Measurements from ENCODE around the gene SOX12. TPM values are rescaled to one million over a fixed set of nuclear protein-coding genes. Genes with fewer than 3 reads are reported as not detected.

The SOX12 gene
- total RNA-seq, 1 donor from 2014 or later = 5.3 TPM

DNA sequence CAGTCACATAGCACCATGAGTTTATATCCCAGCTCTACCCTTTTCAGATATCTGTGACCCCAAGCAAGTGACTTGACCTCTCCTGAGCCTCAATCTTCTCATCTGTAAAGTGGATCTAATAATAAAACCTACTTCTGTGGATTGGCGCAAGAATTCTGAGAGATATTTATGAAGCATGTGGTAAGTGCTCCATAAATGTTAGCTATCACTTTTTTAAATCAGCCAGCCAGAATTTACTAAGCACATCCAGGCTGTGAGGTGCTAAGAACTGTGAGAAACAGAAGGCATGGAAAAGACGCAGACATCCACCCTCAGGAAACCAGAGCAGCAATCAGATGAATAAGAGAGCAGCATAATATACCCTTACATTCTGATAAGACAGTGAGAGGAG, 35.7 kb upstream of the SOX12 start:
- peaks cover 10% of the 10 kb centered on the region for H3K4me1 Mint-ChIP-seq
- peak overlapping the region; percentile 78 for H3K4me3 ChIP-seq
- no peaks in the 10 kb centered on the region for H3K36me3 ChIP-seq
- no peak for TF ChIP-seq EZH2 (IDR thresholded peaks at IDR 0.05)
- no peak for TF ChIP-seq EZH2phosphoT487 (IDR thresholded peaks at IDR 0.05)
- TF ChIP-seq, protein P1, sequence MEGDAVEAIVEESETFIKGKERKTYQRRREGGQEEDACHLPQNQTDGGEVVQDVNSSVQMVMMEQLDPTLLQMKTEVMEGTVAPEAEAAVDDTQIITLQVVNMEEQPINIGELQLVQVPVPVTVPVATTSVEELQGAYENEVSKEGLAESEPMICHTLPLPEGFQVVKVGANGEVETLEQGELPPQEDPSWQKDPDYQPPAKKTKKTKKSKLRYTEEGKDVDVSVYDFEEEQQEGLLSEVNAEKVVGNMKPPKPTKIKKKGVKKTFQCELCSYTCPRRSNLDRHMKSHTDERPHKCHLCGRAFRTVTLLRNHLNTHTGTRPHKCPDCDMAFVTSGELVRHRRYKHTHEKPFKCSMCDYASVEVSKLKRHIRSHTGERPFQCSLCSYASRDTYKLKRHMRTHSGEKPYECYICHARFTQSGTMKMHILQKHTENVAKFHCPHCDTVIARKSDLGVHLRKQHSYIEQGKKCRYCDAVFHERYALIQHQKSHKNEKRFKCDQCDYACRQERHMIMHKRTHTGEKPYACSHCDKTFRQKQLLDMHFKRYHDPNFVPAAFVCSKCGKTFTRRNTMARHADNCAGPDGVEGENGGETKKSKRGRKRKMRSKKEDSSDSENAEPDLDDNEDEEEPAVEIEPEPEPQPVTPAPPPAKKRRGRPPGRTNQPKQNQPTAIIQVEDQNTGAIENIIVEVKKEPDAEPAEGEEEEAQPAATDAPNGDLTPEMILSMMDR (IDR thresholded peaks at IDR 0.05) = no peak
- peaks cover 21% of the 10 kb centered on the region for H3K27me3 ChIP-seq
- H3K27ac Mint-ChIP-seq = peak overlapping the region; percentile 96
- H3K9me3 Mint-ChIP-seq = no peaks in the 10 kb centered on the region
- no peak overlapping the region for H3K27ac ChIP-seq
- H3K4me3 Mint-ChIP-seq = no peak overlapping the region
- H3K27me3 Mint-ChIP-seq (ENCODE audit: insufficient read depth, low read depth) = peaks cover 2% of the 10 kb centered on the region
- H3K9ac ChIP-seq = peak overlapping the region; percentile 46
- DNase-seq (ENCODE audit: low spot score) = no peak
- H3K79me2 ChIP-seq (ENCODE audit: low read depth) = peaks cover 11% of the 10 kb centered on the region
- H3K4me1 ChIP-seq = peaks cover 5% of the 10 kb centered on the region
- no peaks in the 10 kb centered on the region for H3K9me3 ChIP-seq (ENCODE audit: low read depth)
- peak overlapping the region; percentile 98 for H2AFZ ChIP-seq (replicated peaks)
- peak overlapping the region; percentile 82 for H3K4me2 ChIP-seq
- H4K20me1 ChIP-seq (ENCODE audit: low read depth) = no peaks in the 10 kb centered on the region
- peaks cover 6% of the 10 kb centered on the region for H3F3A ChIP-seq (ENCODE audit: low read depth)
- peaks cover 11% of the 10 kb centered on the region for H3K36me3 Mint-ChIP-seq

DNA sequence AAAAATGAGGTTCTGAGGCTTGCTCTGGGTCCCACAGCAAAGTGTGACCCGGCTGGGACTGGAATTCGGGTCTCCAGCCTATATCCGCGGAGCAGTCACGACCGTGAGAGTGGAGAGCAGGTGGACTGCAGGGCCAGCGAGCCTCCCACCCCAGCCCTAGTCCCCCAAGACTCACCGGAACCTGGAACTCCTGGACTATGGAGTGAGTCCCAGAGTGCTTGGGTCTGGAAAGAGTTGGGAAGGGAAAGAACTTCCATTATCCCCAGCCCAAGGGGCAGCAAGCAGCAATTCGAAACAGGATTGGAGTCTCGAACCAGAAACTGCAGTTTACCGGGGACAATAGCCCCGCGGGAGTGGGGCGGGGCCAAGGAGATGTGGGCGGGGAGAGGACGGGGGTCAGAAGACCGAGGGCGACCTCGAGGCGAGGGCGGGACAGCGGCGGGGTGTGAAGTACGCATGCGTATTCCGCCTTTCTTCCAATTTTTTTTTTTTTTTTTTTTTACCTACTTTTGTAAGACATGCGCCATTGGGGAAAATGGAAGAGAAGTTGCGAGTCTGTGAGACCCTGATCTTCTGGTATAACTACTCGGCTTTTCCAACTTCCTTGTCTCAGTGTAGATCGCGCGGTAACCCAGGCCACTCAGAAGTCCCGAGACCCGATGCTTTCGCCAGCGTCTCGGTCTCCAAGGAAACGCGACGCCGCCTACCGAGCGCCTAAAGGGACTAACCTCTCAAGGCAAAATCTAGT, 35.1 kb upstream of the SOX12 start, which contains the start of gene C20orf96:
Gene C20orf96 (minus strand): TSS at position 667 of the 748 bp plus-strand sequence. CDS start 140 bp downstream, at position 527.
- peak within 1 kb of the TSS; percentile 96 for H3K27ac Mint-ChIP-seq
- Histone ChIP-seq H3F3A (ENCODE audit: low read depth) (peaks cover 6% of the 10 kb centered on the region), H3K4me1 (peaks cover 5% of the 10 kb centered on the region), H3K36me3 (no peaks in the 10 kb centered on the region), H3K9ac (peak within 1 kb of the TSS; percentile 46), H3K4me2 (peak within 1 kb of the TSS; percentile 82), H3K79me2 (ENCODE audit: low read depth) (peaks cover 11% of the 10 kb centered on the region), H3K9me3 (ENCODE audit: low read depth) (no peaks in the 10 kb centered on the region), H3K27me3 (peaks cover 26% of the 10 kb centered on the region), H2AFZ (replicated peaks) (peak within 1 kb of the TSS; percentile 98), H3K4me3 (peak within 1 kb of the TSS; percentile 78), H4K20me1 (ENCODE audit: low read depth) (no peaks in the 10 kb centered on the region), H3K27ac (no peak within 1 kb of the TSS)
- no peaks in the 10 kb centered on the region for H3K9me3 Mint-ChIP-seq
- H3K4me1 Mint-ChIP-seq = peaks cover 10% of the 10 kb centered on the region
- peaks cover 6% of the 10 kb centered on the region for H3K27me3 Mint-ChIP-seq (ENCODE audit: insufficient read depth, low read depth)
- no peak within 1 kb of the TSS for H3K4me3 Mint-ChIP-seq
- TF ChIP-seq EZH2 (IDR thresholded peaks at IDR 0.05) = no peak
- TF ChIP-seq, protein P1 (IDR thresholded peaks at IDR 0.05) = peak; percentile 53
- TF ChIP-seq EZH2phosphoT487 (IDR thresholded peaks at IDR 0.05) = no peak
- DNase-seq (ENCODE audit: low spot score) = peak; percentile 97
- peaks cover 11% of the 10 kb centered on the region for H3K36me3 Mint-ChIP-seq

DNA sequence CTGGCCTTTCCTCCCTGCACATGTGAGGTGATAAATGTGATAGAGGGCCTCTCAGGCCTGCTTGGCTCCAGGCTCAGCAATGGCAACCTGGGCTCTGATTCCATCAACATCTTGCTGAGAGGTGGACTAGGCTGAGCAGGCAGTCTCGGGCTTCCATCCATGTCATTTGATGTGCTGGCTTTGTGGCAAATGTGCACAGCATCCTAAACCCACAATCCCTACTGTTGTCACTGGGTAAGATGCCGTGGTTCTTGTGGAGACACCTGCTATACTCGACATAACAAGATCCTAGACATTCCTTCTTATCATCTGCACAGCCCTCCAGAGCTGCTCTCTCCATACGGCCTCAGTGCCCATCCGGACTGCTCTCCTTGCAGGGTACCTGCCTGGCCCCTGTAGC, 30.8 kb upstream of the SOX12 start:
- Mint-ChIP-seq H3K27me3 (ENCODE audit: insufficient read depth, low read depth) (peaks cover 9% of the 10 kb centered on the region), H3K27ac (no peak overlapping the region), H3K36me3 (peaks cover 7% of the 10 kb centered on the region), H3K9me3 (no peaks in the 10 kb centered on the region), H3K4me1 (peaks cover 21% of the 10 kb centered on the region), H3K4me3 (no peak overlapping the region)
- H3K79me2 ChIP-seq (ENCODE audit: low read depth) = peaks cover 33% of the 10 kb centered on the region
- H4K20me1 ChIP-seq (ENCODE audit: low read depth) = peaks cover 17% of the 10 kb centered on the region
- no peak for TF ChIP-seq EZH2phosphoT487 (IDR thresholded peaks at IDR 0.05)
- TF ChIP-seq, protein P1 (IDR thresholded peaks at IDR 0.05) = no peak
- no peak for TF ChIP-seq EZH2 (IDR thresholded peaks at IDR 0.05)
- H3K9ac ChIP-seq = no peak overlapping the region
- peaks cover 42% of the 10 kb centered on the region for H3K27me3 ChIP-seq
- no peak overlapping the region for H2AFZ ChIP-seq (replicated peaks)
- no peak overlapping the region for H3K27ac ChIP-seq
- H3K4me3 ChIP-seq = no peak overlapping the region
- H3K36me3 ChIP-seq = no peaks in the 10 kb centered on the region
- DNase-seq (ENCODE audit: low spot score) = no peak
- no peaks in the 10 kb centered on the region for H3K9me3 ChIP-seq (ENCODE audit: low read depth)
- H3K4me1 ChIP-seq = peaks cover 15% of the 10 kb centered on the region
- H3F3A ChIP-seq (ENCODE audit: low read depth) = peaks cover 20% of the 10 kb centered on the region
- no peak overlapping the region for H3K4me2 ChIP-seq

Data from neural progenitor cell (in vitro differentiated cells).